ENCODE data around the gene FMN2. TPM values are rescaled to one million over a fixed set of nuclear protein-coding genes. Genes with fewer than 3 reads are reported as not detected.

FMN2 gene
- total RNA-seq, 1 donor from 2014 or later: 3.4 TPM

DNA sequence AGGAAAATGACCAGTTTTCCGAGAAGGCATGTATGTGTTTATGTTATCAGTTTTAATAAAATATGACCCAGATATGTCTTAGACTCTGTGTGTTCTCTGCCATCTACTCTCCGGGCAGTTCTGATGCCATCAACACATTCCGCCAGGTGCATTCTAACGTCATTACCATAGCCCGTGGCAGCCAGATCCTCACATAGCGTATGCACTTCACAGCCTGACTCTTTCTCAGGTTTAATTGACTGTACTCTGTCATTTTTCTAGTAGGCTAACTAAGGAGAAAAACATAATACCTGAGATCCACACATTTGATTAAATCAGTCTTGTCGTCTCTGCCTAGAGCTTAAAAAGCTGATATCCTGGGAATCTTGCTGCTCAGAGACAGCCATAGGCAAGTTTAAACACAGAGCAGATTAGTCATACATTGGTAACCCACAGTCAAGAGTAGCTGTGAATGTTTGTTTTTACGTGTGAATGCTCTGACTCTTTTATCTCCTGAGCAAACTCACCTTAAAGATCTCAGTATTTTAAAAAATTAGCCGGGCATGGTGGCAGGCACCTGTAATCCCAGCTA, 344.4 kb downstream of the FMN2 start:
- no peak for DNase-seq

DNA sequence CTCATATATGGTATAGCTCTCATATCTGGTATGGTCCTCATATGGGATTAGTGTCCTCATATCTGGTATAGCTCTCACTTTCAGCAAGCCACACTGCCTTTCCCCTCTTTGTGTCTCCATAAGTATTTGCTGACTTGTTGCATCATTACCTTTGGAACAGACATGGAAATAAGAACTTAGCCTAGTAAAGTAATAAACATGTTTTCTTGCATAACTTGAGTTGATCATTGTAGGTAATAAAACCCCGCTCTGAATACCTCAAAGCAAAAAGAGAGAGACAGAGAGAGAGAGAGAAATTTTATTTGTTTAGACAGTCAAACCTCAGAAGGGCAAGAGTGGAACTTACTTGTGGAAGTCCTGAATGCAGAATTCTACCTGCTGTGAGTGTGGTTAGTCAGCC, 350.0 kb downstream of the FMN2 start:
- no peak for DNase-seq

DNA sequence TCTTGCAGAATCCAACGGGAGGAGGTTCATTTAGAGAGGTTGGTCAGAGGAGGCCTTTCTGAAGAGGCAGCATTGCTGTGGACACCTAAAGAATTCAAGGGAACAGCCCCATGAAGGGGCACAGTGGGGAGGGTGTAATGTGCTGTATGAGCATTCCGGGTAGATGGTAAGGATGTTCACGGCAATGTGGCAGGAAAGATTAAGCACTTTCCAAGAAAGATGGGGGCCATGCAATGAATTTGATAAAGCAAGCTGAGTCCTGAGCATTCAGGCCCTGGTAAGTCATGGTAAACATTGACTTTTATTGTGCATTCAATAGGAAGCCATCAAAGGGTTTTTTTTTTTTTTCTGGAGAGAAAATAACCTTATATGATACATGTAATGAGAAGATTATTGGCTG, 353.7 kb downstream of the FMN2 start:
- DNase-seq: no peak

DNA sequence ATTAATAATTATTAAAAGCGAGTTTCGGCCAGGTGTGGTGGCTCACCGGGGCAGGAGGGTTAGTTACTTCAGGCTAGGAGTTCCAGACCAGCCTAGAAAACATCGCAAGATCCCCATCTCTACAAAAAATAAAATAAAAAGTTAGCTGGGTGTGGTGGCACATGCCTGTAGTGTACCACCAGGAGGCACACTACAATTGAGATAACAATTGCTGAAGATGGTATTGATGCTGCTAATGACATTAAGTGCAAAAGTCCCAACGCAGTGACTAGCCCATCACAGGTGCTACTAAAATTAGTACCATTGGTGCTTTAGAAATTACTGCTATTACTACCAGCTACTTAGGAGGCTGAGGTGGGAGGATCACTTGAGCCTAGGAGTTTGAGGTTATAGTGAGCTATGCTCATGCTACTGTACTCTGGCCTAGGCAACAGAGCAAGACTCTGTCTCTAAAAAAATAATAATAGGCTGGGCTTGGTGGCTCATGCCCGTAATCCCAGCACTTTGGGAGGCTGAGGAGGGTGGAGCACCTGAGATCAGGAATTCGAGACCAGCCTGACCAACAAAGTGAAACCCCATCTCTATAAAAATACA, 363.6 kb downstream of the FMN2 start:
- peak; percentile 12 for DNase-seq

DNA sequence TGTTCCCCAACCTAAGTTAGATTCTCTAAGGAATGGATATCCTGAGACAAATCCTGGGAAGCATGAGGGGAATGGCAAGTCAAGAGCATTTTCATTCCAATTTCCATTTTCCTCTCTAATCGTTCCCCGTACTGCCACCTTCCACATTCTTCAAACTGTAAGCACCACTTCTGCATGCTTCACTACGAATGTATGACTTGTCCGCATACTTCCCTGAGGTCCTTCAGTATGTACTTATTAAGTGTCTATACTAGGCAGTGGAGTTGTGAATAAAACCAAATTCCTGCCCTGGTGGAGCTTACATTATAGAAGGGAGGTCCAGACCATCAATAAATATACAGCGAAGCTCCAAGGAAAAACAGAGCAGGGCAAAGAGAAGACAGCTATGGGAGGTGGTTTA, 365.5 kb downstream of the FMN2 start:
- no peak for DNase-seq

DNA sequence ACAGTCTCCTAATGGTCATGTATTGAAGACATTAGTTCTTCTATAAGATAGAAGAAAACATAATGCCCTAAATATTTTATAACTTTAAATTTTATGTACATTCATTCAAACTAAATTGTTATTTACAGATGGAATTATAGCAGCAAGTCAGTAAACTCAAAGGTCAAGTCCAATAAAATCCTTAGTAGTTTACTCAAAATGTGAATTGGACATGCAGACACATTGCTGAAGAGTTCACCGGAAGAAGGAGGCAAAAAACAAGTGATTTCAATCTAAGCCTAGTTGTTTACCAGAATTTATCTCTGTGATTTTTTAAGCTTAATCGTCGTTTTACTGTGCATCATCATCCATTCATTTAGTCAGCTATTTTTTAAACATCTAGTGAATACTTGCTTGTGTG, 370.6 kb downstream of the FMN2 start:
- no peak for DNase-seq

DNA sequence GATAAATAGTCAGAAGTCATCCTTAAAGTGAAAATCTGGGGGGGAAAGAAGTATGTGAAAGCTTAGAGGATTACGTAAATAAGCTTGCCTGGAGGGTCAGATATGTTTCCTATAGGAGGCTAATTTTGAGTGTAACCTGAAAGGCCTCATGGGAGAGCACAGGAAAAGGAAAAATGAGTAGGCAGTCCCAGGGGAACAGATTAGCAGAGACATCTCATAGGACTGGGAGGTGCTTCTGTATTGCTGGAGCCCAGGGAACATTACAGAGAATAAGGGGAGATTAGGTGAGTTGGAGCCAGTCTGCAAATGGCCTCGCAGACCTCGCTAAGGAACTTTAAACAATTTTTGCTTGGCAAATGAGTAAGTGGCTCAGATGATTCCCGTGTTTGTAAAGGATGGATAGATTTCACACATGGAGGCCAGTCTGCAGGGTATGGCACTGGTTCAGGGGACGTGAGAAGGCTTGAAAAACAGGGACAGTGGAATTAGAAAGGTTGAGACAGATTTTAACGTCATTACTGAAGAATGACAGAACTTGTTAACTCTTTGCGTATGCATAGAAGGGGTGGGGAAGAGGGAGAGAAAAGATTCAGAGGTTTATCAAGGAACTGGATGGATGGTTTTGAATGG, 371.2 kb downstream of the FMN2 start:
- DNase-seq: peak; percentile 20

DNA sequence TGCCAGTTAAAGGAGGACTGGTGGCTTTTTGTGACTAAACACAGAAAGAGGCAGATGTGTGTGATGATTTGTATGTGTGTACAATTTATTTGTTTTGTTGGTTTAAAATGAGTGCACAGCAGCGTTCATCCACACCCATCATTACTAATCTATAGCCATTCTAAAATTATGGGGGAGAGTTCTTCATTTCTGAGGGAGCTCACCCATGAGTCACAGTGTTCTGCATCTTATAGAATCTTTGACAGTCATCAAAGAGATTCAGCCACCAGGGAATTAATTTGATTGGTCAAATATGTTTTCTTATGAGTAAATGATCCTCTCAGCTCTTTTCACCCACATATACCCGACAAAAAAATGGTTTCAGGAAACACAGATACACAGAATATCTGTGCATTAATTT, 372.4 kb downstream of the FMN2 start:
- no peak for DNase-seq

DNA sequence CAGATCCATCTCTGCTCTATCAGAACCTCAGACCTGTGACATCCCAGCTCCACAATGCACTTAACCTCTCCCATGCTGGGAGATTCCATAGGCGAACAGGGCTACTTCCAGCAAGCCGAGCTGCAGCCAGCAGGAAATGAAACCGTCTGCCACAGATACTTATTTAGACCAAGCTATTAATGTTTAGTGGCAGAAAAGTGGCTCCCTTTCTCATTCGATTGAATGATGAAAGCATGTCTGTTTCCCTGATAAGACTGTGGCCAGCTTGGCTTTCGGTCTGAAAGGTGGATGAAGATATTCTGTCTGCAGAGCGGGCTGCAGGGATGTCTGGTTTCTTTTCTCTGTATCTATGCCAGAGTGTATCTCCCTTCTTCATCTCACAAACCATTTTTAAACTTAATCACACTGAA, 373.9 kb downstream of the FMN2 start:
- no peak for DNase-seq

DNA sequence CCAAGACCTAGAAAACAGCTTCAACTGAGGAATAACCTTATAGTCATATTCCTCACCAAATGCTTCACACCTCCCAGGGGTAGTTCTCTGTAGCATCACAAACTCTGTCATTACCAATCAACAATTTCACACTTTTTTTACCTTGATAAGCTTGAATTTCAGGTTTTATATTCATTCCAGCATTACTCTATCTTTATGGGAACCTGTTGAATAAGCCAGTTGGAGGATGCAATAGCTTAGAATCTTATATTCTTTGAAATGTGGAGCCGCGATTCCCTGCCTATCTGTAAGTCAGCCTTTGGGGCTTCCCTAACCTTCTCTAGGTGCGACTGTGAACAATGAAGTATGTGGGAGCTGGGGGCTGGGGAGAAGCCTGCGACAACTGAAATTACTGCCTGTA, 374.8 kb downstream of the FMN2 start:
- no peak for DNase-seq

DNA sequence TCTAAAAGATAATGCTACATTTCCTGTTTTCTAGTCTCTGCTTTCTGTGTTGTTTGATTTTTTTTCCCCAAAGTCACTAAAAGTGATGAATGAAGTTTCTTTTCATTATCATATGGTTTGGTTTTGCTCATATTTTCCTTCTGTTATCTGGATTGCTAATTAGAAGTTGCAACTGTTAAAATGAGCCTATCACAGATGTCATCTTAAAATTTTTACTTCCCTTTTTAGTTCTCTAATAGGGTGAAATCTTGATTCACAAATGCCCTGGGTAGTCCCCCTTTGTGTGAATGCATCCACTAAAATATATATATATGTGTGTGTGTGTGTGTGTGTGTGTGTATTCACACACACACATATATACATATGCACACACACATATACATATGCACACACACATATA, 376.2 kb downstream of the FMN2 start:
- DNase-seq: no peak

DNA sequence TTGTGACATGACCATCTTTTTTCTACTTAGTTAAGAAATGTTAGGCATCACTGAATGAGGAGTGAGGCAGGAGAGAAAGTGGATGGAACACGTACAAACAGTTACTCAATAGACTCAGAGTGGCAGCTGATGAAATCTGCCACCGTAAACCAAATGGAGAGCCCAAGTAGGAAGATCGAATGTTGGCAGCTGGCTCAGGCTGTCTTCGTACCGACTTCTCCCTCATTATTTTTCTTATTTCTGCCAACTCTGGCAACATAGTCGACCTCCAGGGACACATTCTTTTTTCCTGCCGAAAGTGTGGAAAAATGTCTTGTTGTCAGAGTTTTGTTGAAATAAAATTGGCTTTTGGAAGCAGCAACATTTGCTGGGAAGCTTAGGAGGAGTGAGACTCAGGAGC, 377.0 kb downstream of the FMN2 start:
- DNase-seq: peak; percentile 75

DNA sequence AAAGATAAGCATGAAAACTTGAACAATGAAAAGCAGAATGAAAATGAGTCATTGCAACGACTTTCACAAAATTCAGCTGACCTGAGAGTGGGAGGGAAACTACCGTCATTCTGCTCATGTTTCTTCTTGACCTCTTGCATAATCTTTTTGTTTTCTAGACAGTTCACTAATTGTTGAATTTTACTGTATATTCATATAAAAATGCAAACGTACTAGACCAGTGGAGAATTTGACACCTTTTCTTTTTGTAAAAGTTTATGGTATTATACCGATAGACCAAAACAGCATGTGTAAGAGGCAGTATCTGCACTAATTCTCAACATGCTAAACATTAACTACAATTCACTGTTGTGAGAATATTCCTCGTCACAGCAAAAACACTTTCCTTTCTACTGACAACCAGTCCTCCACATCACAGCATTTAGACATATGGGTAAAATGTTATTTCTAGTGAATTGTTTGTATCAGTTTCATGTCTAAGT, 382.5 kb downstream of the FMN2 start:
- no peak for DNase-seq

DNA sequence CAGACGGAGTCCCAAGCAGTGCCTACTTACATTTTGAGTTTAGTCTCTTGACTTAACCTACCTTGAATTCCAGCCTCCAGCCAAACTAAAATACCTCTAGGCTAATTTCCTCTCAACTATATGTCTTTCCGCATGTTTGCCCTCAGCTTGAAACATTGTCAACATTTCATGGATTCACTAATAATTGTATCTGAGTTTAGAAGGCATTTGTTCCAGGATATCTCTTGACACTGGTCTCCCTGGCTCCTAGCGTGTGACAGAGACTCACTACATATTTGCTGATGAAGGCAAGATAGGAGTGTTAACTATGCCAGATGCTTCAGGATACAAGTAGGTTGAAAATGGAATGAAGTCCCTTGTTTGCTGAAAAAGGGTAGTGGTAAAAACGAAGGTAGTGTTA, 384.1 kb downstream of the FMN2 start:
- no peak for DNase-seq

DNA sequence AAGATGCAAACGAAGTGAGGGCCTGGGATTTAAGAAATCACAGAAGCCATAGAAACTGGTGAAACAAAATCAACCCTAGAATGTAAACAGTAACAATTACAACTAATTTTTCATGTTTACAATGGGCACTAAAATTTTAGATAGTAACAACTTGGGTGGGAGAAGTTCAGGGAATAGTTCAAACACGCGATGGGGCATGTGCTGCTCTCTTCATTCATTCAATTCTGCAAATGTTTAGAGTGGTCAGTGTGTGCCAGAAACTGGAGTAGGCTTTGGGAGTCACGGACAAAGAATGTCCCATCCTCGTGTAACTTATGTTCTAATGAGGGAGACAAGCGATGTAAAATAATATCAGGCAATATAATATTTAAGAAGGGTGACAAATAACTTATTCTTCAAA, 386.9 kb downstream of the FMN2 start:
- no peak for DNase-seq

DNA sequence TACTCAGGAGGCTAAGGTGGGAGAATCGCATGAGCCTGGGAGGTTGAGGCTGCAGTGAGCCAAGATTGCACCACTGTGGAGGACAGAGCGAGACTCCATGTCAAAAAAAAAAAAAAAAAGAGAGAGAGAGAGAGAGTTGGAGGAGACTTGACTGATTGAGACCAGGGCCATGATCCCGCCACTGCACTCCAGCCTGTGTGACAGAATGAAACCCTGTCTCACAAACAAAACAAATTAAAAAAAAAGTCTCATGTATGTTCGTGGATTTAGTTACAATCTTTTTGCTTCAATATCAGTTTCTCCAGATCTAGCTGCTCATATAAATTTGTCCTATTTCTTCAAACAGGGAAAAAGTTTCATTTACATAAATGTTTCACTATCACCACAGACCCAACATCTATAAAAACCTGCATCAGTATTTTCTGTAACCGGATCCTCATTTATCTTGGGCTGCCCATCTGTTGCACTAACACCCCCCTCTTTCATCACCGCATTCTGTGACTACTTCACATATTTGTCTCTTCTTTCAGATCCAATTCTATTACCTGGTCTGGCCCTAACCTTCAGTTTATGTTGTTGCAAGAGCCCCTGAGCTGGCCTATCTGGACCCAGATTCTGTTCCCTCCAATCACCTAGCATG, 393.2 kb downstream of the FMN2 start:
- no peak for DNase-seq

DNA sequence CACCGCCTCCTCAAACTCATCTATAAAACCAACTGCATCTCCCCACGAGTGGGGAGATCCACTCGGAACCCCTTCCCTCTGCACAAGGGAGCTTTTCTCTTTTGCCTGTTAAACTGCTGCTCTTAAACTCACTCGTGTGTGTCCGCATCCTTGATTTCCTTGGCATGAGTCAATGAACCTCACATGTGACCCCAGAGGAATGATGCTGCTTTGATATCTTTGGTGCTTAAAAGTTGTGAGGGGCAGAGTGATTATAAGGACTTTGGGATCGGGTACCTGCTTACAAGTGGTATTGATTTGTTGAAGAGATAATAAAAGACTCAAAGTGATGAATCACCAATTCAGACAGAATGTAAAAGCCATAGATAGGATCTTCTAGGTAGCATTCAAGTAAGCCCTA, 394.9 kb downstream of the FMN2 start:
- DNase-seq: no peak

DNA sequence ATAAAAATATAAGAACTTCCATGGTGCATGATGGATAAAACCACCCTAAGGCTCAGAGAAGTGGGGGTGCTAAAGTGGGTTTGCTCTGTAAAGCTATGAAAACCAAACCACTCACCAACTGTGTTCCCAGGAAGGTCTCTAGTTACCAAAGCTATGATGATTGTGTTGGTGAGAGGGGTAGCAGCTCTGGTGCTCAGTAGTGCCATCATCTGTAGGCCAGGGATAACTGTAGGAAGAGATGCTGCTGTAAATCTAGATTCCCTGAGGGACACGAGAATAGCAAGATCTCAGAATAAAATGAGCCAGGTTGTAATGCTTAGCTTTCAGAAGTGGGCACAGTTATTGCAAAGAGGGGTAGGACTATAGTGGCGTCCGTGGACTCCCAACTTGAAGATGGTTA, 395.8 kb downstream of the FMN2 start:
- no peak for DNase-seq

DNA sequence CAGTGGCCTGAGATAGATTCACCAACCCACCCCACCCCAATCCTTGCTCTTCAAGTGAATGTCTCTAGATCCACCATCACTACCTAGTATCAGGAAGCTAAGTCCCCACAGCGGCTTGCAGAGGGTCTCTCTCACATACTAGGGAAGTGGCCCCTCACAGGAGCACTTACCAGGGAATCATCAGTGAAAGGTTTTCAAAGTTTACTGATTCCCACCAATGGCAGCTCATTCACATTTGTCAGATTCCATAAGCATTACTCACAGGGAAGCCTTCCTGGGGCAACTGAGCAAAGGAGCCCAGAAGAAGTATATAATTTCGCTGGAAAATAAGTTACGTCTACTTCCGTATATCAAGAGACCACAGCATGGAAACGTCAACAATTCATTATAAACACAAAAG, 399.5 kb downstream of the FMN2 start:
- DNase-seq: no peak

DNA sequence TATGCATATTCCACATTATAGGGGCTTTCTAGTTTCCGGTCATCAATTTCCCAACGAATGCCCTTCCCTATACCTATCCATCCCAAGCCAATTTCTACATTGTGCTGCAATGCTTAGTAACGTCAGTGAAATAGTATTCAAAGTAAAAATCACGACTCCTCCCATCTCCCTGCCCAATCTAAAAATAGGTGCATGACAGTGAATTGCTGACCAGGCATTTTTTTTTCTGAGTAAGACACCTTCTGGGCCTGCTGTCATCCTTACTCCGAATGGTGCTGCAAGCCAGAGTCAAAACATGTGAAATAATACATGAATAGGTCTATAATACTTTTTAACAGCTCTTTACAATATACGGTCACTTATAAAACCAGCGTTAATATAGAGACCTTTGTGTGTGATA, 400.1 kb downstream of the FMN2 start:
- DNase-seq: no peak

DNA sequence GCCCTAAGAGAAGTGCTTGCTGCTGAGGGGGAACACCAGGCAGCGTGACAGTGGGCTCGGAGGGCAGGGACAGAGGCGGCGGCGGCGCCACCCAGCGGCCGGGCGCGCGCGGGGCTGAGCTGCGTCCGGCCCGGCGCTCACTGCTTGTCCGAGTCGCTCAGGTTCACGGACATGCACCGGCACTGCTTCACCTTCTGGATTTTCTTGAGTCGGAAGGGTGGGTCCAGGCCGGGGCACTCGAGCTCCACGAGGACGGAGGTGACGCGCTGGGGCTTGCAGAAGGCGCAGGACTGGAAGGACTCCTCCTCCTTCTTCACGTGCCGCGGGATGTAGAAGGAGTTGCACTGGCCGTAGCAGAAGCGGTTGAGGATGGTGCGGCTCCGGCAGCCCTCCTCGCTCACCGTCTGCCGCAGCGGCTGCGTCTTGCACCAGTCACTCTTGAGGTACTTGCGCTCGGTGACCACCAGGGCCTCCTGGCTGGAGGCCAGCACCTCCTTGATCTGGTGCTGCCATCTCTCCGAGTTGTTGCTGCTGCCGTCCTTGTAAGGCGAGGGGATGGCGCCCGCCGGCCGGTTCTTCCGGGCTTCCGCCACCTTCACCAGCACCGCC, 401.3 kb downstream of the FMN2 start:
- DNase-seq: peak; percentile 17

DNA sequence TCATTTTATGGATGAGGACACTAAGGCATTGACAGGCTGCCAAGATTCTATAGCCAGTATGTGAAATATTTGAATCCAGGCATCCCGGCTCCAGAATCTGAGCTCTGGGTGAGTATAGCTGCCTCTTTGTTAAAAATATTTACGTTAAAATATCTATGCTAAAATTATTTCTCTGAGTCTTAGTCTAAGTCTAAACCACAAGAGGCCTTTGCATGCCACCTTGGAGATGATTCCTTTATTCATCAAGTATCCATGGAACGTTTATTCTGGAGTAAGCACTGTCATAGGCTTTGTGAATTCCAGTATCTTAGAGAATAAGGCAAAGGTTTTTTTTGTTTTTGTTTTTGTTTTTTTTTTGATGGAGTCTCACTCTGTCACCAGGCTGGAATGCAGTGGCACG, 403.9 kb downstream of the FMN2 start:
- no peak for DNase-seq

DNA sequence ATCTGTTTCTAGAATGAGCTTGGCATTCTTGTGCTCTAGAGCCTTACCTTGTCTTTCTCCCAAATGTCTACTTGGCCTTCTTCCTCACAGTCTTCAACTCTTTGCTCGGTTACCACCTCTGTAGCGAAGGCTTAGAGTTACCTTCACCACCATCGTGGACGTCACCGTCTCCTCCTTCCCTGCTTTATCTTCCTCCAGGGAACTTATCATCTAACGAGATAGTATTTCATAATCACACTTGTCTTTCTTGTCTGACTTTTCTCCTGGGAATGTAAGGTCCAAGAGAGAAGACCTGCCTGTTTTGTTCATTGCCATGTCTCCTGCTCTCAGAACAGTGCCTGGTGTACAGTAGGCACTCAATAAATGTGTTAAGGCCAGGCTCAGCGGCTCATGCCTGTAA, 404.7 kb downstream of the FMN2 start:
- DNase-seq: no peak
